Ishikawa (cell line): ENCODE data around the gene TBC1D22B.

Source experiments
- CEBPB ChIP-seq: IDR thresholded peaks from 2 replicates; pipeline ENCODE4 v1.6.1; 2012
- CREB1 ChIP-seq: IDR thresholded peaks from 2 replicates; pipeline ENCODE4 v1.6.1; 2012; ENCODE audit warnings: low read depth
- EGR1 ChIP-seq: IDR thresholded peaks from 2 replicates; pipeline ENCODE4 v1.6.1; 2012
- EP300 ChIP-seq: IDR thresholded peaks from 2 replicates; pipeline ENCODE4 v1.6.1; 2012; ENCODE audit warnings: borderline replicate concordance
- MAX ChIP-seq: IDR thresholded peaks from 2 replicates; pipeline ENCODE4 v1.6.1; 2012
- RAD21 ChIP-seq: IDR thresholded peaks from 2 replicates; pipeline ENCODE4 v1.6.1; 2012; ENCODE audit warnings: low read depth
- REST ChIP-seq: IDR thresholded peaks from 2 replicates; pipeline ENCODE4 v1.6.1; 2012; ENCODE audit warnings: low read depth, mild to moderate bottlenecking
- TCF12 ChIP-seq: IDR thresholded peaks from 2 replicates; pipeline ENCODE4 v1.6.1; 2012; ENCODE audit warnings: low read depth
- TEAD4 ChIP-seq: IDR thresholded peaks from 2 replicates; pipeline ENCODE4 v1.6.1; 2012
- YY1 ChIP-seq: IDR thresholded peaks from 2 replicates; pipeline ENCODE4 v1.6.1; 2012; ENCODE audit warnings: low read depth

- TF ChIP-seq EP300 (no peak), YY1 (no peak), RAD21 (no peak), REST (no peak), MAX (no peak), CEBPB (no peak), EGR1 (no peak), TCF12 (no peak), CREB1 (no peak), TEAD4 (no peak)
Measured at GRCh38 chr6:37305841-37306425, 48.4 kb downstream of the TBC1D22B start.
